GM21825 (cell line): Measurements from ENCODE around the gene EEF1E1.

Source experiments
- ATAC-seq: cut with Tn5 transposase; IDR thresholded peaks from one replicate; pipeline ENCODE4 v1.9.1; 2021; ENCODE audit warnings: mild to moderate bottlenecking, moderate library complexity; ENCODE audit not compliant: unreplicated experiment

Gene EEF1E1

GRCh38 chr6:8088886-8089285, 13.5 kb downstream of the EEF1E1 start:
- no peak for ATAC-seq

GRCh38 chr6:8087870-8088754, 14.2 kb downstream of the EEF1E1 start:
- ATAC-seq = no peak

- no peak for ATAC-seq
These were observed 15.5 kb downstream of the EEF1E1 start for GRCh38 chr6:8086755-8087306.

DNA sequence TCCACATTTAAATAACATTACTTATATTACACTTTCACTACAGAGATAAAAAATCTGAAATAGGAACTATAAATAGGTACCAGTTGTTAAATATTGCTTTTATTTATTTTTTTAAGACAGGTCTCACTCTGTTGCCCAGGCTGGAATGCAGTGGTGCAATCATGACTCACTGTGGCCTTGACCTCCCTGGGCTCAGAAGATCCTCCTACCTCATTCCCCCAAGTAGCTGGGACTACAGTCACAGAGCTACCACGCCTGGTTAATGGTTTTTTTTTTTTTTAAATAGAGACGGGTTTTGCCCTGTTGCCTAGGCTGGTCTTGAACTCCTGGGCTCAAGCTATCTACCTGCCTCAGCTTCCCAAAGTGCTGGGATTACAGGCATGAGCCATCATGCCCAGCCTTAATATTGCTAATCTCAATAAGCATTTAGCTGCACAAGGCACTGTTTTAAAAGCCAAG, 17.3 kb downstream of the EEF1E1 start:
- ATAC-seq = no peak

DNA sequence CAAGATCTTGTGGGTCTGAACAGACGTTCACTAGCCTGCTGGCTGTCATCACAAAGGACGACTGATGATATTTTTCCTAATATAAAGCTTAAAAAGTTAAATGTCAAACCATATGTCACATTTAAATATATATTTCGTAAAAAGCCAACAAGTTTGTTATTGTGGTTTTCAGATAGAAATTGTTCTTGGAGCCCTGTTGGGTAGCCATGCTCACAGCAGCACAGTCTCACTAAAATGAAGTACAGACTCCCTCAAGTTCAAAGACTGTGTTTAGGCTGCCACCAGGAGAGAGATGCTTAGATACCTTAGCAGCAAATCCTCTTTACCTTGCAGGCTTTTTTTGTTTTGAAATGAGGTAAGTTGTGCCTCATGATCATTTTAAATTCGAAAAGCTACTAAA, 17.8 kb downstream of the EEF1E1 start:
- ATAC-seq = no peak

DNA sequence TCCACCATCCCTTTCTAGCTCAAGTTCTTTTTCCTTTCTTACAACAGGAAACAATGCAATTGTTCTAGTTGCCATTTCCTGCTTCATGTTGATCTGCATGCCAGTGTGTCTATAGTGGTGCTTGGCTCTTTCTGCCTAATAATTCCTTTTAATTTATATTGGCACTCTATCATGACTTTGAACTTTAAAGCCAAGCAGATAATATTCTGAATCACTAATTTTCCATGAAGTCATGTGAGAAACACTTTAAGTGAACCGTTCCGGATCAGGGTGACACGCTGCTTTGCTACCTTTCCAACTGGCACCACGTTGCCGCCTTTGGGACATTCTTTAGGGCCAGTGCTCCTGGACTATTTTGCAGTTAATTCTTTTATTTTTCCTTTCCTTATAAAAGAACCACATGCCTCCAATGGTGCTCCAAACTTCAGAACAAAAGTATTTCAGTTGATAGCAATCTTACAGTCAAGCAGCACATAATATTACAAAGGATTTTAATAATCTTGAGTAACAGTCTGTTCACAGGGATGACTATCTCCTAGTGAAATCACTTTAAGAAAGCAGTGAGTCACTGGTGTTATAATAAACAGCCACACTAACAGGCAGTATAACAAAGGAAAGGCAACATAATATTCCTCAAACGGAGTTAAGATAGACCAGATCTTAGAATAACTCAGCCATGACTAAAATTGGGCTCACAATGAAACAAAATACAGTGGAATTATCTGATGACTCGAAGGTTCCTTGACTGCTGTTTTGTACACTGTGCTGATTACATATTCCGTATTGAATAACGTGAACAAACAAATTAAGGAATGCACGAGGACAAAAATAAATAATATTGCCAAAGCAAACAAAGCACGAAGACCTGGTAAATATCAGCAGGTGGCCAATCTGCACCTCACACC, 19.1 kb downstream of the EEF1E1 start:
- ATAC-seq = no peak

- ATAC-seq = no peak
These were observed 19.8 kb downstream of the EEF1E1 start for GRCh38 chr6:8082572-8082953.

DNA sequence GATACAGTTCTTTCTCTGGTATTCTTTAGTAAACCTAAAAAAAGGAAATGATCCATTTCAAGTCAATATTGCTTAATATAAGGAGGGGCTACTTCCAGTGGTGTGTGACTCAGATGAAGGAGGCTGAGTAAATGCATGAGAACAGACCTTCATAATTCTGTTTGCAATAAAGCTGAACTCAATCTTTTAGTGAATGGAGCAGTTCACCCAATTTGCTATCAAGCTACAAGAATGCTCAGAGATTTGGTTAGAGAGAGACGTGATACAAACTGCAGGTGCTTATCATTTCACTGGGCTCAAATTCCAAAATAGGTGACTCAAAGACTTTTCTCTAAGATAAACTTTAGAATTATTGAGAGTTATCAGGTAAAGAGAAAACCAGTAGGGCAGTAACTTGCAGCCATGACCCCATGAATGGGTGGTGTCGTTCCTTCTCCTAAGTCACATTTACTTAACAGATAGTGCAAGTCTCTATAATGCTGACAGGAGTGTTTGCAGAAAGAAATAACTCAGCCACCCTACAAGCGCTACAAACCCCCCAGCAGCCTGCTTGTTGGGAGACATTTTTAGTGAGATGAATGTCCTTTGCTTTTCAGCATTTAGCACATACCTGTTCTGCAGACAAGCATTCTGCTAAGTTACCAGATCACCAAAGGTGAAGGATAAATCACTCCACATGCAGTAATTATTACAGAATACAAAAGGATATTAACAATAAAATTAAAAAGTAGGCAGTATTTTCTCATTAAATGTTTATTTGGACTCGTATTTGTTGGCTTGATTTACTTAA, 21.8 kb downstream of the EEF1E1 start:
- ATAC-seq = no peak

DNA sequence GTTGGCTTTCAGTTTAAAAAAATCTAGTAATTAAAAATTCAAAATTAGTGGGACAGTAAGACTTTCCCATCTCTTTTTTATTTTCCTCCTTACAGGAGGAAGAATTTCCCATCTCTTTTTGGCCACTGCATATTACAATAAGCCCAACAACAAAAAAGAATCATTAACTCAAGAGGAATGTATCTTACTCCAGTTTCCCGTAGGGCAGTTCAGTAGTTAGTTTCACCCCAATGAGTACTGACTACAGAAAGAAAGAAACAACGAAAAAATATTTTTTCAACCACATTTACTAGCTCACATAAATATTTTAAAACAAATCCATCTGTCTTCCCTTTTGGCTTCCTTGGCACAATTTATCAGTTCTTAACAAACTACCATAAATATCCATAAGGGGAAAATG, 23.2 kb downstream of the EEF1E1 start:
- no peak for ATAC-seq

DNA sequence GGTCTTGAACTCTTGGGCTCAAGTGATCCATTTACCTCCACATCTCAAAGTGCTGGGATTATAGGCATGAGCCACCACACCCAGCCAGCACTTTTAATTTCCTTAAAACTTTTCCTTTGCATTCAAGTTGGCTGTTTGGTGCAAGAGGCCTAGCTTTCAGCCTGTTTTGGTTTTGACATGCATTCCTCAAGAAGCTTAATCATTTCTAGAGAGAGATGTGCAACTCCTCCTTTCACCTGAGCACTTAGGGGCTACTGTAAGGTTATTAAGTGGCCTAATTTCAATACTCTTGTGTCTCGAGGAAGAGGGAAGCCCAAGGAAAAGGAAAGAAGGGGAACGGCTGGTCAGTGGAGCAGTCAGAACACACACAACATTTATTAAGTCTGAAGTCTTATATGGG, 24.4 kb downstream of the EEF1E1 start:
- no peak for ATAC-seq

DNA sequence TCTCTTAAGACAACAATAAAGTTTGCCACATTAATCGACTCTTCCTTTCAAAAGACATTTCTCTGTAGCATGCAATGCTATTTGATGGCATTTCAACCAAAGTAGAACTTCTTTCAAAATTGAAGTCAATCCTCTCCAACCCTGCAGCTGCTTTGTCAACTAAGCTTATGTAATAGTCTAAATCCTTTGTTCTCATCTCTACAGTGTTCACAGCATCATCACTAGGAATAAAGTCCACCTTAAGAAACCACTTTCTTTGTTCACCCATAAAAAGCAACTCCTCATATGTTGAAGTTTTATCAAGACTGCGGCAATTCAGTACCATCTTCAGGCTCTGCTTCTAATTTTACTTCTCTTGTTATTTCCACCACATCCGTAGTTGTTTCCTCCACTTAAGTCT, 26.6 kb downstream of the EEF1E1 start:
- ATAC-seq = no peak

DNA sequence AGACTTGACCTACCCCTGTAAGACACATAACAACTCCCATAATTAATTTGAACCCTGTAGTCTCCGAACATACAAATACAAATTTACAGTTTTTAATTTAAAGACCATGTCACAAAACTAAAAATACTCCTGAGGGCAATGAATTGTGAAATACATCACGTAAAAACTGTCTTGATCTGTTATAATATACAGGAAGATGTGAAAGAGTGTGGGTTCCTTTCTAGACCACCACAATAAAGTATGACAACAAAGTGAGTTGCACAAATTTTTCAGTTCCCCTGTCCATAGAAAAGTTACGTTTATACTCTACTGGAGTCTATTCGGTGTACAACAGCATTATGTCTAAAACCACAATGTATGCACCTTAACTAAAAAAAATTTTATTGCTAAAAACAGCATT, 27.2 kb downstream of the EEF1E1 start:
- no peak for ATAC-seq

DNA sequence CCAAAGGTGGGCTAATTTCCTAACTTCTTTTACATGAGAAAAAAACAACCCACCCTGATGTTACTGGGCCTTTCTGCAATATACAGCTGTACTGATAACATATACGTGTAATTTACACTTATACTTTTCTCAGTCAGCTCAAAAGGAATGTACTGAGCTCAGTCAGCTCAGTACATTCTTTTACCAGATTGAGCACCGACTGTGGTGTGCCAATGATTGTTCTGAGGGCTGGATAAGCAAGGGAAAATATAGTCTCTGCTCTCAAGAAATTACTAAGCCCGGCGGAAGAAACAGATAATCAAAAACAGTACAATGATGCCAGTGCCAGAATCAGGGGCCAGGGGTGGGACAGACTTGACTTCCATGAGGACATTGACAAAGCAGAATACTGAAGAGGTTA, 28.1 kb downstream of the EEF1E1 start:
- no peak for ATAC-seq

DNA sequence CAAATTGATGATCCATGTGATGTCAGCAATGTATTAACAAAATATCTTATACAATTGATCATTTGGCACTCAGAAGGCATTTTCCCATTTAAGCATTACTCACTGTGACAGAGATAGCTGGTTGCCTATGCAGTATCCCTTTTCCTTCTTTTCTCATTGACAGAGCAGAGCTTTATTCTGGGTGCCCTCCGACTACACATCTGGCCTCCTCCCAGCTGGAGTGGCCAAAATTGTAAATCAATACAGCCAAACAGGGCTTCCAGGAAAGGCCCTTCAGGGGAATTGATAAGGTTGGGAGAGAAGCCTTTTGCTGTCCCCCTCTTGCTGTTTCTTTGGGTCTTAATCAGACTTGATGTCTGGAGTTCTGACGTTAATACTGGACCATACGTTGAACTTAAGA, 28.6 kb downstream of the EEF1E1 start:
- no peak for ATAC-seq

DNA sequence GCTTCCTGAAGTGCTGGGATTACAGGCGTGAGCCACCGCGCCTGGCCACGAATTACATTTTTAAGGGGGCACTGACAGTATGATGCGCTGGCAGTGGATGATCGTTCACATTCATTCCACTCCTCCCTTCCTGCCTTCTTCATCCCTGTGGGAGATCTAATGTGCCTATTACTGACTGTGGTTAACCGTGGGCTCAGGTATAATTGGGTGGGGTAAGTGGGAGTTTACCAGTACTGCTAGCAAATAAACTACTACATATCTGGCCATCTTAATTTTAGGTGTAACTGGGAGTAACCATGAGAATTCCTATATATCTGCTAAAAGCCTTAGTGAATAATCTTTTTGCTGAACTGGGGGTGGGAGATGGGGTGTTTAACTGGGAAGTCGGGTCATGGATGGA, 31.6 kb downstream of the EEF1E1 start:
- no peak for ATAC-seq

DNA sequence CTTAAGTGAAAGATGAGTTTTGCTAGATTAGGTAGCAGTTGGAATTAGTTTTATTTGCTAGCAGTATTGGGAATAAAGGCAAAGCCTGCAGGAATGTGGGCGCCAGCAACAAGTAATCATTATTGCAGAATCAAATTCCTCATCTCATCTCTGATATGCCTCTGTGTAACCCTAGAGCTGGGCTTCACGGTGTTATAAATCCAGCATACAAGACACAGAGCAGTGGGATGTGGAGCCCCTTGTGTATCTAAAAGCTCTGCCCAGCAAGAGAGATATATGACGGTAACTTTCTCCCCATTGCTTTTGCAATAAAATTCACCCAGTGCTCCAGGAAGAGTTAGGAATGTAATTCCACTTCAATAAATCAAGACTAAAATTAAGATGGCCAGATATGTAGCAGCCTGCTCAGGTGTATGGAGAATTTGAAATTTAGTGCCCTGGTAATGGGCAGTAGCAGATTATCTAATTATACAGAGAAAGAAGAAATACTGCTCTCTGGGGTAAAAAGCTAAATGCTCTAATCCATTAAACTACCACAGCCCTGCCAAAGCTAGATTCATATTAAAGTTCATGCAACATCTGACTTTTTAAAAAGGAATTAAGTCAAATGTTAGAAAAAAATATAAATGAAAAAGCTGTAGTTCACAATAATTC, 32.6 kb downstream of the EEF1E1 start:
- no peak for ATAC-seq

GRCh38 chr6:8069151-8069550, 33.2 kb downstream of the EEF1E1 start:
- no peak for ATAC-seq

DNA sequence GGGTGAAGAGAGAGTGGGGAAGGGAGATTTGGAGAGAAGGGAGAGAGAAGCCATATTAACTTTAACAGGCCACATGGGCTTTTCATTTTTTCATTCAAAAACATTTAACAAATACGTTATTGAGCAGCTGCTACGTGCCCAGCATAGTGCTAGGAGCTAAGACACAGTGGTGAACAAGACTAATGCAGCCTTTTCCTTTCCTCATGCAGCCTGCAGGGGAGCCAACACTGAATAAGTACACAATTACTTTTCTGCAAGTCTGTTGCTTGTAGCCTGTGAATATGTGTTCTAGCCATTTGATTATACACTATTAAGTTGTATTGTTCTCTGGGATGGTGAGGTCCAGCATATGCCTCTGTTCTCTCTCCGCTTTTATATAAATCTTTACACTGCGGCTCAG, 36.2 kb downstream of the EEF1E1 start:
- no peak for ATAC-seq

- ATAC-seq = peak; percentile 20
These were observed 36.8 kb downstream of the EEF1E1 start for GRCh38 chr6:8065519-8065911.
